ENCODE data around the gene DENND2D. TPM values are rescaled to one million over a fixed set of nuclear protein-coding genes. Genes with fewer than 3 reads are reported as not detected.
"Not testable (repeated sequence)": the region's sequence is repeated elsewhere in the genome, so short reads cannot be mapped to it uniquely, and the experiment has no call there.

The DENND2D gene
- total RNA-seq, 1 donor from 2014 or later, result 3.7 TPM

GRCh38 chr1:111222308-111223125, 22.1 kb upstream of the DENND2D start:
- Histone ChIP-seq H3K9ac (ENCODE audit: low read depth in 1 of 3, low read length in 3 of 3) (no peak overlapping the region), H3K4me1 (ENCODE audit: control insufficient read depth in 3 of 3, insufficient read depth in 3 of 3, low read length in 3 of 3) (peaks cover 2 to 10% (median 4%) of the 10 kb centered on the region in 3 donors), H3K4me3 (ENCODE audit: low read length in 3 of 3) (no peak overlapping the region), H3K27me3 (ENCODE audit: control insufficient read depth in 3 of 3, insufficient read depth in 3 of 3, low read length in 3 of 3) (no peaks in the 10 kb centered on the region), H3K9me3 (ENCODE audit: control insufficient read depth in 3 of 3, low read length in 3 of 3) (no peaks in the 10 kb centered on the region), H3K36me3 (ENCODE audit: control insufficient read depth in 3 of 3, insufficient read depth in 3 of 3, low read length in 3 of 3) (no peaks in the 10 kb centered on the region), H3K27ac (ENCODE audit: low read depth, low read length) (no peak overlapping the region)

DNA sequence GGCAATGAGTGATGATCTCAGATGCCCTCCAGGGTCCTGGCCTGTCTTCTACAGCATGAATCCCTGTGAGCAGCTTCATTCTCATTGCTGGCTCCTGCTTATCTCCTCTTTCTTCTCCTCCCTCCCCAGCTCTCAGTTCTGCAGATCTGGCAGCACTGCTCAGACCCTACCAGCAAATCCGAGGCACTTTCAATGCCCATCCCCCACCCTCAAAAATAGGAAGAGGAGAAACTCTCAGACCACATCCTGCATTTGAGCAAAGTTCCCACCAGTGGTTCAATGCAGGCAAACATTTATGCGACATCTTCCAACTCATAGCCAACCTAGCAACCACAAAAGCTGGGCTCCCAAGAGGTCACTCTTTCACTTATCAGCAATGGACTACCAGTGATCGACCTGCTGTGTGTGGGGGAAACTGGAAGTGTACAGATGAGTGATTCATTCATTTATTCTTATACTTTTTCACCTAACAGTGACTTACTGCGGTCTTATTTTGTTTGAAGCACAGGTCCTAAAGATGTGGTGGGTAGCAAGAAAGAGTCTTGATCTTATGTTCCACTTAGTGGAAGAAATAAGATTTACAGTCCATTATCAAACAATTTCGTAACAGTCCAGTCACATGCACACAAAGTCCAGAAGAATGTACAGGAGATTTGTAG, 21.3 kb upstream of the DENND2D start:
- Histone ChIP-seq H3K4me3 (ENCODE audit: low read length in 3 of 3) (no peak overlapping the region), H3K36me3 (ENCODE audit: control insufficient read depth in 3 of 3, insufficient read depth in 3 of 3, low read length in 3 of 3) (no peaks in the 10 kb centered on the region), H3K9ac (ENCODE audit: low read depth in 1 of 3, low read length in 3 of 3) (no peak overlapping the region), H3K27me3 (ENCODE audit: control insufficient read depth in 3 of 3, insufficient read depth in 3 of 3, low read length in 3 of 3) (no peaks in the 10 kb centered on the region), H3K27ac (ENCODE audit: low read depth, low read length) (no peak overlapping the region), H3K4me1 (ENCODE audit: control insufficient read depth in 3 of 3, insufficient read depth in 3 of 3, low read length in 3 of 3) (peaks cover 0 to 9% (median 2%) of the 10 kb centered on the region in 3 donors), H3K9me3 (ENCODE audit: control insufficient read depth in 3 of 3, low read length in 3 of 3) (no peaks in the 10 kb centered on the region)

- no peaks in the 10 kb centered on the region for H3K36me3 ChIP-seq (ENCODE audit: control insufficient read depth in 3 of 3, insufficient read depth in 3 of 3, low read length in 3 of 3)
- H3K4me3 ChIP-seq (ENCODE audit: low read length in 3 of 3), result no peak overlapping the region
- H3K9me3 ChIP-seq (ENCODE audit: control insufficient read depth in 3 of 3, low read length in 3 of 3), result no peaks in the 10 kb centered on the region
- H3K9ac ChIP-seq (ENCODE audit: low read depth in 1 of 3, low read length in 3 of 3), result no peak overlapping the region
- H3K27ac ChIP-seq (ENCODE audit: low read depth, low read length), result no peak overlapping the region
- H3K27me3 ChIP-seq (ENCODE audit: control insufficient read depth in 3 of 3, insufficient read depth in 3 of 3, low read length in 3 of 3), result no peaks in the 10 kb centered on the region
- peaks cover 0 to 9% (median 2%) of the 10 kb centered on the region in 3 donors for H3K4me1 ChIP-seq (ENCODE audit: control insufficient read depth in 3 of 3, insufficient read depth in 3 of 3, low read length in 3 of 3)
These were observed 20.8 kb upstream of the DENND2D start for GRCh38 chr1:111221276-111221632.

GRCh38 chr1:111220302-111220890, 19.9 kb upstream of the DENND2D start:
- H3K27me3 ChIP-seq (ENCODE audit: control insufficient read depth in 3 of 3, insufficient read depth in 3 of 3, low read length in 3 of 3), result no peaks in the 10 kb centered on the region
- H3K9me3 ChIP-seq (ENCODE audit: control insufficient read depth in 3 of 3, low read length in 3 of 3), result no peaks in the 10 kb centered on the region
- H3K36me3 ChIP-seq (ENCODE audit: control insufficient read depth in 3 of 3, insufficient read depth in 3 of 3, low read length in 3 of 3), result no peaks in the 10 kb centered on the region
- H3K4me1 ChIP-seq (ENCODE audit: control insufficient read depth in 3 of 3, insufficient read depth in 3 of 3, low read length in 3 of 3), result peaks cover 0 to 9% (median 2%) of the 10 kb centered on the region in 3 donors
- no peak overlapping the region for H3K27ac ChIP-seq (ENCODE audit: low read depth, low read length)
- no peak overlapping the region for H3K9ac ChIP-seq (ENCODE audit: low read depth in 1 of 3, low read length in 3 of 3)
- no peak overlapping the region for H3K4me3 ChIP-seq (ENCODE audit: low read length in 3 of 3)

DNA sequence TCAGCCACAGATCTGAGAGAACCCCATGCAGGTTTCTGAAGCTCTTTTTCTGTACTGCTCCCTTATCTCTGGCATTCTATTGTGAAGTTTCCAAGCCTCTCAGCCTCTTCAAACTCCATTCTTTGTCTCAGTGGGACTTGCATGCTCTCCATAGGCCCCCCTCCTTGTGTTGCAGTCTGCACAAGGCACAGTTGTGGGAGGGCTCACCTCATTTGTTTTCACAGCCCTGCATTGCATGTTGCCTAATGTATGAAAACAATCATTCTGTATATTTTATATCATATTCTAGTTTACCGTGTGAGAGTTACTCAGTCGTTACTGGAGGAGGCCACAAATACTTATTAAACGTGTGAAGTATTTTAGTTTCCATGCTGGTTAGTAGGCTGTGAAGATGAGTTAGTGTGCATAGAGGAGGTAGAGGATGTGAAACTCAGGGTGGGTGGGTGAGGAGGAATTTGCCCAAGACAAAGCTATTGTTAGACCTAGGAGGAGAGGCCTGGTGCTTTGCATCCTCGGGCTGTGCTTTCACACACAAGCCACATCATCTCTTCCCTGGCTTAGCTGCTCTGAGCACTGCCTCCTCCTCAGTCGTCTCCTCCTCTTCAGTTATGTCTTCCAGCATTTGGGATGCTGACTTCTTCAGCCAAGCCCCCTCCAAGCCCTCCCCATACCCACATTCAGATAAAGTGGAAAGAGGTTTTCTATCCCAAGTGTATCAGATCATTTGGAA, 19.3 kb upstream of the DENND2D start:
- Histone ChIP-seq H3K9me3 (ENCODE audit: control insufficient read depth in 3 of 3, low read length in 3 of 3) (no peaks in the 10 kb centered on the region), H3K27ac (ENCODE audit: low read depth, low read length) (no peak overlapping the region), H3K27me3 (ENCODE audit: control insufficient read depth in 3 of 3, insufficient read depth in 3 of 3, low read length in 3 of 3) (no peaks in the 10 kb centered on the region), H3K9ac (ENCODE audit: low read depth in 1 of 3, low read length in 3 of 3) (no peak overlapping the region), H3K4me3 (ENCODE audit: low read length in 3 of 3) (no peak overlapping the region), H3K4me1 (ENCODE audit: control insufficient read depth in 3 of 3, insufficient read depth in 3 of 3, low read length in 3 of 3) (peaks cover 0 to 9% (median 2%) of the 10 kb centered on the region in 3 donors), H3K36me3 (ENCODE audit: control insufficient read depth in 3 of 3, insufficient read depth in 3 of 3, low read length in 3 of 3) (no peaks in the 10 kb centered on the region)

GRCh38 chr1:111218701-111219556, 18.5 kb upstream of the DENND2D start:
- H3K9ac ChIP-seq (ENCODE audit: low read depth in 1 of 3, low read length in 3 of 3), result no peak overlapping the region
- H3K4me1 ChIP-seq (ENCODE audit: control insufficient read depth in 3 of 3, insufficient read depth in 3 of 3, low read length in 3 of 3), result peaks cover 0 to 9% (median 2%) of the 10 kb centered on the region in 3 donors
- H3K9me3 ChIP-seq (ENCODE audit: control insufficient read depth in 3 of 3, low read length in 3 of 3), result no peaks in the 10 kb centered on the region
- no peaks in the 10 kb centered on the region for H3K36me3 ChIP-seq (ENCODE audit: control insufficient read depth in 3 of 3, insufficient read depth in 3 of 3, low read length in 3 of 3)
- H3K27ac ChIP-seq (ENCODE audit: low read depth, low read length), result no peak overlapping the region
- no peaks in the 10 kb centered on the region for H3K27me3 ChIP-seq (ENCODE audit: control insufficient read depth in 3 of 3, insufficient read depth in 3 of 3, low read length in 3 of 3)
- H3K4me3 ChIP-seq (ENCODE audit: low read length in 3 of 3), result no peak overlapping the region

DNA sequence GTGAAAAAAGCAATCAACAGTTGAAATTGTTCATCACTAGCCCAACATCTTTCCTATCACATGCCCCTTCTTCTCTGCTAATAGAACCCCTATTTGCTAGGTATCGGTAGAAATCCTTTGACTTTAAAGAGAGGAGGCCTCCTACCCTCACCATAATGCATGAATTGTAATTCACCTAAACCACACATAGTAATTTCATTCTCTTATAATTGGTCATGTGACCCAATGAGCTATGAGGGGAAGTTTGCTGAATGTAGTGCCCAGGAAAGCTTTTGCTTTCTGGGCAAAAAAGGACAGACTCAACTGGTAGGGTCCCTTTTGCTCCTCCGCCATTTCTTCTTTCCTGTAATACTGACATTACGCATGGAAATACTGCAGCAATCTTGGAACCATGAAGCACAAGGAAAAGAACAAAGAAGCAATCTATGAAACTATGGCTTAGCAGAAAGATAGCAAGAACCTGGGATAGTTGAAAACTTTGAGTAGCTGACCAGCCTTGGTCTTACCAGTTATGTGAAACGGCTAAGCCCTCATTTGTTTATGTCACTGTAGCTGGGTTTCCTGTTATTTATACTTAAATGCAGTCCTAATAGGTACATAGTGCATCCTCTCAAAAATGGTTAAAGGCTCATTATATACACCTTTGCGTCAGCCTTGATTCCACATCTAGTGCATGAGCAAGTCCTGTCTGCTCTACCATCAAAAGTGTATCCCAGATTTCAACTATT, 16.9 kb upstream of the DENND2D start:
- H3K9ac ChIP-seq (ENCODE audit: low read depth in 1 of 3, low read length in 3 of 3), result no peak overlapping the region
- peaks cover 0 to 3% (median 0%) of the 10 kb centered on the region in 3 donors for H3K4me1 ChIP-seq (ENCODE audit: control insufficient read depth in 3 of 3, insufficient read depth in 3 of 3, low read length in 3 of 3)
- no peak overlapping the region for H3K4me3 ChIP-seq (ENCODE audit: low read length in 3 of 3)
- H3K36me3 ChIP-seq (ENCODE audit: control insufficient read depth in 3 of 3, insufficient read depth in 3 of 3, low read length in 3 of 3), result no peaks in the 10 kb centered on the region
- H3K27me3 ChIP-seq (ENCODE audit: control insufficient read depth in 3 of 3, insufficient read depth in 3 of 3, low read length in 3 of 3), result no peaks in the 10 kb centered on the region
- no peak overlapping the region for H3K27ac ChIP-seq (ENCODE audit: low read depth, low read length)
- H3K9me3 ChIP-seq (ENCODE audit: control insufficient read depth in 3 of 3, low read length in 3 of 3), result no peaks in the 10 kb centered on the region

GRCh38 chr1:111216751-111217150, 16.3 kb upstream of the DENND2D start:
- H3K27ac ChIP-seq (ENCODE audit: low read depth, low read length), result no peak overlapping the region
- no peak overlapping the region for H3K4me3 ChIP-seq (ENCODE audit: low read length in 3 of 3)
- no peaks in the 10 kb centered on the region for H3K4me1 ChIP-seq (ENCODE audit: control insufficient read depth in 3 of 3, insufficient read depth in 3 of 3, low read length in 3 of 3)

GRCh38 chr1:111215285-111215684, 14.8 kb upstream of the DENND2D start:
- not testable (repeated sequence) for H3K4me1 ChIP-seq (ENCODE audit: control insufficient read depth in 3 of 3, insufficient read depth in 3 of 3, low read length in 3 of 3); H3K27ac ChIP-seq (ENCODE audit: low read depth, low read length); H3K9ac ChIP-seq (ENCODE audit: low read depth in 1 of 3, low read length in 3 of 3); H3K27me3 ChIP-seq (ENCODE audit: control insufficient read depth in 3 of 3, insufficient read depth in 3 of 3, low read length in 3 of 3); H3K4me3 ChIP-seq (ENCODE audit: low read length in 3 of 3); H3K36me3 ChIP-seq (ENCODE audit: control insufficient read depth in 3 of 3, insufficient read depth in 3 of 3, low read length in 3 of 3); H3K9me3 ChIP-seq (ENCODE audit: control insufficient read depth in 3 of 3, low read length in 3 of 3)

More at GRCh38 chr1:111216751-111217150, 16.3 kb upstream of the DENND2D start:
- H3K9ac ChIP-seq (ENCODE audit: low read depth in 1 of 3, low read length in 3 of 3), result no peak overlapping the region
- no peaks in the 10 kb centered on the region for H3K27me3 ChIP-seq (ENCODE audit: control insufficient read depth in 3 of 3, insufficient read depth in 3 of 3, low read length in 3 of 3)
- H3K36me3 ChIP-seq (ENCODE audit: control insufficient read depth in 3 of 3, insufficient read depth in 3 of 3, low read length in 3 of 3), result no peaks in the 10 kb centered on the region
- H3K9me3 ChIP-seq (ENCODE audit: control insufficient read depth in 3 of 3, low read length in 3 of 3), result no peaks in the 10 kb centered on the region

All from skeletal muscle tissue (tissue), 4 donors.